Skin epidermis (tissue), 12 donors: ENCODE measurements around the gene SERINC3.

Experiments
- H3K27ac ChIP-seq, 21 experiments: fragments of 200-600 bp; sonication (generic) in 11 of 21; one replicate each; pipeline ENCODE4 v1.5.0; 2020; ENCODE audit warnings: mild to moderate bottlenecking in 3 of 21, inconsistent platforms in 2 of 21, moderate library complexity in 2 of 21
- H3K4me3 ChIP-seq, 7 experiments: fragments of 200-600 bp; sonication (generic) in 2 of 7; one replicate each; pipeline ENCODE4 v1.5.0; 2020; ENCODE audit warnings: inconsistent platforms in 2 of 7, mild to moderate bottlenecking in 2 of 7, moderate library complexity in 1 of 7

SERINC3 gene

GRCh38 chr20:44496976-44497375, 24.9 kb downstream of the SERINC3 start:
- H3K27ac ChIP-seq = peak overlapping the region in 17 of 21 experiments; percentile 26 to 78 (median 63)
- H3K4me3 ChIP-seq = no peak overlapping the region

GRCh38 chr20:44495802-44496481, 25.9 kb downstream of the SERINC3 start:
- Histone ChIP-seq H3K4me3 (no peak overlapping the region), H3K27ac (peak overlapping the region in 19 of 21 experiments; percentile 21 to 78 (median 62))

GRCh38 chr20:44495257-44495656, 26.6 kb downstream of the SERINC3 start:
- H3K27ac ChIP-seq = peak overlapping the region in 17 of 21 experiments; percentile 2 to 78 (median 51)

GRCh38 chr20:44494681-44495080, 27.2 kb downstream of the SERINC3 start:
- Histone ChIP-seq H3K4me3 (no peak overlapping the region), H3K27ac (peak overlapping the region in 16 of 21 experiments; percentile 2 to 78 (median 44))

More at GRCh38 chr20:44495257-44495656, 26.6 kb downstream of the SERINC3 start:
- no peak overlapping the region for H3K4me3 ChIP-seq

GRCh38 chr20:44494266-44494665, 27.6 kb downstream of the SERINC3 start:
- Histone ChIP-seq H3K4me3 (no peak overlapping the region), H3K27ac (peak overlapping the region in 4 of 21 experiments; percentile 15 to 70 (median 29))

- Histone ChIP-seq H3K4me3 (no peak overlapping the region), H3K27ac (peak overlapping the region in 14 of 21 experiments; percentile 1 to 72 (median 40))
Observed at GRCh38 chr20:44491635-44492395, 30.1 kb downstream of the SERINC3 start.

GRCh38 chr20:44489931-44490330, 31.9 kb downstream of the SERINC3 start:
- no peak overlapping the region for H3K27ac ChIP-seq

GRCh38 chr20:44489223-44489622, 32.6 kb downstream of the SERINC3 start:
- Histone ChIP-seq H3K4me3 (no peak overlapping the region), H3K27ac (peak overlapping the region in 2 of 21 experiments; percentile 5 to 15)

More at GRCh38 chr20:44489931-44490330, 31.9 kb downstream of the SERINC3 start:
- no peak overlapping the region for H3K4me3 ChIP-seq

GRCh38 chr20:44488551-44488950, 33.3 kb downstream of the SERINC3 start:
- H3K27ac ChIP-seq = peak overlapping the region in 1 of 21 experiments; percentile 15
- H3K4me3 ChIP-seq = no peak overlapping the region

- Histone ChIP-seq H3K4me3 (no peak overlapping the region), H3K27ac (peak overlapping the region in 3 of 21 experiments; percentile 8 to 32 (median 19))
Observed at GRCh38 chr20:44485830-44486198, 36.1 kb downstream of the SERINC3 start.

GRCh38 chr20:44485078-44485829, 36.6 kb downstream of the SERINC3 start:
- Histone ChIP-seq H3K4me3 (no peak overlapping the region), H3K27ac (peak overlapping the region in 1 of 21 experiments; percentile 8)

GRCh38 chr20:44483112-44483511, 38.8 kb downstream of the SERINC3 start:
- H3K4me3 ChIP-seq = no peak overlapping the region
- H3K27ac ChIP-seq = no peak overlapping the region

- no peak overlapping the region for H3K4me3 ChIP-seq
- H3K27ac ChIP-seq = no peak overlapping the region
Observed at GRCh38 chr20:44481719-44482416, 40.0 kb downstream of the SERINC3 start.

GRCh38 chr20:44480097-44480496, 41.8 kb downstream of the SERINC3 start:
- no peak overlapping the region for H3K4me3 ChIP-seq
- no peak overlapping the region for H3K27ac ChIP-seq

- H3K4me3 ChIP-seq = no peak overlapping the region
- H3K27ac ChIP-seq = no peak overlapping the region
Observed at GRCh38 chr20:44479643-44480042, 42.2 kb downstream of the SERINC3 start.

GRCh38 chr20:44478206-44478605, 43.7 kb downstream of the SERINC3 start:
- H3K27ac ChIP-seq = no peak overlapping the region

GRCh38 chr20:44477151-44477550, 44.7 kb downstream of the SERINC3 start:
- H3K27ac ChIP-seq = peak overlapping the region in 1 of 21 experiments; percentile 94
- H3K4me3 ChIP-seq = no peak overlapping the region

More at GRCh38 chr20:44478206-44478605, 43.7 kb downstream of the SERINC3 start:
- H3K4me3 ChIP-seq = no peak overlapping the region

GRCh38 chr20:44475694-44476560, 45.9 kb downstream of the SERINC3 start, which contains the start of gene TTPAL:
TTPAL (plus strand) TSS chr20:44475874; CDS start chr20:44480000, 4,126 bp downstream.
- Histone ChIP-seq H3K27ac (peak within 1 kb of the TSS; percentile 65 to 99 (median 94)), H3K4me3 (peak within 1 kb of the TSS; percentile 53 to 90 (median 64))
